ENCODE data around the gene RNF8.
"Not testable (repeated sequence)": the region's sequence is repeated elsewhere in the genome, so short reads cannot be mapped to it uniquely, and the experiment has no call there.

RNF8 gene

DNA sequence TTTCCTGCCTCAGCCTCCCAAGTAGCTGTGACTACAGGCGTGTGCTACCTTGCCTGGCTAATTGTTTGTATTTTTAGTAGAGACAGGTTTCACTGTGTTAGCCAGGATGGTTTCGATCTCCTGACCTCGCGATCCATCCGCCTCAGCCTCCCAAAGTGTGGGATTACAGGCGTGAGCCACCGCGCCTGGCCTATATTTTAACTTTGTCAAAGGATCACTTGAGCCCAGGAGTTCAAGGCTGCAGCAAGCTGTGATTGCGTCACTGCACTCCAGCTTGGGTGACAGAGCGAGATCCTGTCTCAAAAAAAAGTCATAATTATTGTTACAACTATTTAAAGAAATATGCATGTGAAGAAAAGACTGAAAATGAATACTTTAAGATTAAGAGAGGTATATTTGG is 23.4 kb upstream of the RNF8 start:
- H3K4me1 ChIP-seq (ENCODE audit: control insufficient read depth, insufficient read depth, low read length); H3K9ac ChIP-seq (ENCODE audit: low read length); H3K27ac ChIP-seq (ENCODE audit: low read depth, low read length); H3K27me3 ChIP-seq (ENCODE audit: control insufficient read depth, insufficient read depth, low read length); H3K36me3 ChIP-seq (ENCODE audit: control insufficient read depth, insufficient read depth, low read length); H3K4me3 ChIP-seq (ENCODE audit: low read length): not testable (repeated sequence)

DNA sequence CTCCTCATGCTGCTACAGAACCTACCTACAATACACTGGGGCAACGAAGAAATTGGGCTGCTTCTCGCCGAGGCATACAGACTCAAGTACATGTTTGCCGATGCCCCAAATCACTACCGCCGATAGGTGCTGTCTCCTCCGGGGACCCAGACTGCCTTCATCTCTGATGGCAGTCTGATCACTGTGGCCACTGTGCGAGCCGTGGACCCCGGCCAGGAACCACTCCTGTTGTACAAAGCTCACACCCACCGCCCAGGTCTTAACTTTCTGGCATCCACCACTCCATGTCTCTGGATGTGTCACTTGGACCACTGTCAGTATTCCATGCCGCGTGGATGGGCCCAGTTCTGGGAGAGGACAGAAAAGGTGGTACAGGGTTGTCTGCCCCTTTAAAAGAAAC is 22.7 kb upstream of the RNF8 start:
- Histone ChIP-seq H3K27me3 (ENCODE audit: control insufficient read depth, insufficient read depth, low read length) (no peaks in the 10 kb centered on the region), H3K4me3 (ENCODE audit: low read length) (no peak overlapping the region), H3K27ac (ENCODE audit: low read depth, low read length) (no peak overlapping the region), H3K36me3 (ENCODE audit: control insufficient read depth, insufficient read depth, low read length) (peaks cover 2% of the 10 kb centered on the region), H3K9ac (ENCODE audit: low read length) (no peak overlapping the region), H3K4me1 (ENCODE audit: control insufficient read depth, insufficient read depth, low read length) (no peaks in the 10 kb centered on the region)

DNA sequence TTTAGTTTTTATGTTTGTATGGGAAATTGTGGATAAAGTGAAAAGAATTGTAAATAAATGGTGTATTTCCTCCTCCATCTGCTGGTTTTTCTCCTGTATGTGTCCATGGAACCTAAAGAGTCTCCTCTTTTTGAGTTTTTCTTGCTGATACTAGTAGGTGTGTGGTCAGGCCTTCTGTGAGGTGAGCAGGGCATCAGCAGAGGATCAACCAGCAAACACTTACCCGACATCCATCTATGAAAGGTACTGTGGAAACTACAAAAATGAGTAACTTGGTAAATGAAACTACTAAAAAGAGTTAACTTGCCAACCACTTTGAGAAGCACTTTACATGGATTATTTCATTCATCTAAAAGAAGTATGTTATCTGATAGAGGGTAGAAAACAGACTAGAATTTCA is 20.9 kb upstream of the RNF8 start:
- Histone ChIP-seq H3K36me3 (ENCODE audit: control insufficient read depth, insufficient read depth, low read length) (peaks cover 2% of the 10 kb centered on the region), H3K27me3 (ENCODE audit: control insufficient read depth, insufficient read depth, low read length) (no peaks in the 10 kb centered on the region), H3K27ac (ENCODE audit: low read depth, low read length) (no peak overlapping the region), H3K9ac (ENCODE audit: low read length) (no peak overlapping the region), H3K4me1 (ENCODE audit: control insufficient read depth, insufficient read depth, low read length) (no peaks in the 10 kb centered on the region), H3K4me3 (ENCODE audit: low read length) (no peak overlapping the region)

- Histone ChIP-seq H3K27me3 (ENCODE audit: control insufficient read depth, insufficient read depth, low read length) (no peaks in the 10 kb centered on the region), H3K4me3 (ENCODE audit: low read length) (no peak overlapping the region), H3K9ac (ENCODE audit: low read length) (no peak overlapping the region), H3K27ac (ENCODE audit: low read depth, low read length) (no peak overlapping the region), H3K36me3 (ENCODE audit: control insufficient read depth, insufficient read depth, low read length) (peaks cover 2% of the 10 kb centered on the region), H3K4me1 (ENCODE audit: control insufficient read depth, insufficient read depth, low read length) (no peaks in the 10 kb centered on the region)
Measured at GRCh38 chr6:37334047-37334446, 19.7 kb upstream of the RNF8 start.

DNA sequence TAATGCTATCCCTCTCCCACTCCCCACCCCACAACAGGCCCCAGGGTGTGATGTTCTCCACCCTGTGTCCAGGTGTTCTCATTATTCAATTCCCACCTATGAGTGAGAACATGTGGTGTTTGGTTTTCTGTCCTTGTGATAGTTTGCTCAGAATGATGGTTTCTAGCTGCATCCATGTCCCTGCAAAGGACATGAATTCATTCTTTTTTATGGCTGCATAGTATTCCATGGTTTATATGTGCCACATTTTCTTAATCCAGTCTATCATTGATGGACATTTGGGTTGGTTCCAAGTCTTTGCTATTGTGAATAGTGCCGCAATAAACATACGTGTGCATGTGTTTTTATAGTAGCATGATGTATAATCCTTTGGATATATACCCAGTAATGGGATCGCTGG is 15.5 kb upstream of the RNF8 start:
- not testable (repeated sequence) for H3K27ac ChIP-seq (ENCODE audit: low read depth, low read length); H3K4me1 ChIP-seq (ENCODE audit: control insufficient read depth, insufficient read depth, low read length); H3K4me3 ChIP-seq (ENCODE audit: low read length); H3K9ac ChIP-seq (ENCODE audit: low read length); H3K36me3 ChIP-seq (ENCODE audit: control insufficient read depth, insufficient read depth, low read length); H3K27me3 ChIP-seq (ENCODE audit: control insufficient read depth, insufficient read depth, low read length)

DNA sequence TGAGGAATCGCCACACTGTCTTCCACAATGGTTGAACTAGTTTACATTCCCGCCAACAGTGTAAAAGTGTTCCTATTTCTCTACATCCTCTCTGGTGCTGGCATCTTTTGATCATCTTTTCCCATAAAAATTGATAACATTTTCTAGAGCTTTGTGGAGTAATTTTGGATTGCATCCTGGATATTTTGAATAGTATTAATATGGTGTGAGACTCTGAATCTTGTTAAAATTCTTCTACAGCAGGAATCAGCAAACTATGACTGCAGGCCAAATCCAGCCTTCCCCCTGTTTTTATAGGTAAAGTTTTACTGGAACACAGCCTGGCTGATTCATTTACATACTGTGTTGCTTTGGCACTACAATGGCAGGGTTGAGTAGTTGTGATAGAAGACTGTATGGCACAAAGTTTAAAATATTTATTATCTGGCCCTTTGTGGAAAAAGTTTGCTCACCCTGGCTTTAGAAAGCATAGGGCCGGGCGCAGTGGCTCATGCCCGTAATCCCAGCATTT is 15.0 kb upstream of the RNF8 start:
- Histone ChIP-seq H3K27me3 (ENCODE audit: control insufficient read depth, insufficient read depth, low read length) (no peaks in the 10 kb centered on the region), H3K27ac (ENCODE audit: low read depth, low read length) (no peak overlapping the region), H3K9ac (ENCODE audit: low read length) (no peak overlapping the region), H3K4me3 (ENCODE audit: low read length) (no peak overlapping the region), H3K36me3 (ENCODE audit: control insufficient read depth, insufficient read depth, low read length) (no peaks in the 10 kb centered on the region), H3K4me1 (ENCODE audit: control insufficient read depth, insufficient read depth, low read length) (no peaks in the 10 kb centered on the region)

DNA sequence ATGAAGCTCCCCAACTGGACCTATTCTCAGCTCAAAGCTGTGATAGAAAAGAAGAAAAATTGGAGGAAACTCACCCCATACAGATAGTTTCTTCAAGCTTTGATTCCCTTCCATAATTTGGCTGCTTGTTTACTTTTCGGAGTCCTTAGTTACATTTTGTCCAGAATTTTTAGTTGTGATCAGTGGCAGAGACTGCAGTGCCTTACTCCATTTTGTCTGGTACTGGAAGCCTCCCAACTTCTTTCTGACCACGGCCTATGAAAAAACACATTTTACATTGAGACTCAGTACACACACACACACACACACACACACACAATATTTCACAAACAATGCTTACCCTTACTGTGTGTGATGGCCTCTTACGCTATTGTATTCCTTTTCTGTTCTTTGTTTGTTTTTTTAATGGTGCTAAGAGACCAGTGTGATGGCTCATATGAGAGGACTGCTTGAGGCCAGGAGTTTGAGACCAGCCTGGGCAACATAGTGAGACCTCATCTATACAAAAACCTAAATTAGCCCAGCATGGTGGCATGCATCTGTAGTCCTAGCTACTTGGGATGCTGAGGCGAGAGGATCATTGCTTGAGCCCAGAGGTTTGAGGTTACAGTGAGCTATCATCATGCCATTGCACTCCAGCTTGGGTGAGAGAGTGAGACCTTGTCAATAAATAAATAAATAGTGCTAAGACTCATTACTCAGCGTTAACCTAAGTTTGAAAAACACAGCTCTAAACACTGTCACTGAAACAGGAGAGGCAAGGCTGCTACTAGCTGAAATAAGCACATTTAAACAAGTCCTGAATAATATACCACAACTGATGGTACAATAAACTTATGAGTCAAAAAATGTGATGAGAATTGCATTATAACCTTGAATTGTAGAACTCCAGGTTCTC is 13.8 kb upstream of the RNF8 start:
- no peaks in the 10 kb centered on the region for H3K27me3 ChIP-seq (ENCODE audit: control insufficient read depth, insufficient read depth, low read length)
- H3K36me3 ChIP-seq (ENCODE audit: control insufficient read depth, insufficient read depth, low read length) = no peaks in the 10 kb centered on the region
- no peaks in the 10 kb centered on the region for H3K4me1 ChIP-seq (ENCODE audit: control insufficient read depth, insufficient read depth, low read length)
- no peak overlapping the region for H3K27ac ChIP-seq (ENCODE audit: low read depth, low read length)
- no peak overlapping the region for H3K9ac ChIP-seq (ENCODE audit: low read length)
- no peak overlapping the region for H3K4me3 ChIP-seq (ENCODE audit: low read length)

- Histone ChIP-seq H3K27ac (ENCODE audit: low read depth, low read length) (no peak overlapping the region), H3K4me3 (ENCODE audit: low read length) (no peak overlapping the region), H3K9ac (ENCODE audit: low read length) (no peak overlapping the region), H3K27me3 (ENCODE audit: control insufficient read depth, insufficient read depth, low read length) (no peaks in the 10 kb centered on the region), H3K36me3 (ENCODE audit: control insufficient read depth, insufficient read depth, low read length) (no peaks in the 10 kb centered on the region), H3K4me1 (ENCODE audit: control insufficient read depth, insufficient read depth, low read length) (no peaks in the 10 kb centered on the region)
Measured at GRCh38 chr6:37340639-37340943, 13.2 kb upstream of the RNF8 start.

DNA sequence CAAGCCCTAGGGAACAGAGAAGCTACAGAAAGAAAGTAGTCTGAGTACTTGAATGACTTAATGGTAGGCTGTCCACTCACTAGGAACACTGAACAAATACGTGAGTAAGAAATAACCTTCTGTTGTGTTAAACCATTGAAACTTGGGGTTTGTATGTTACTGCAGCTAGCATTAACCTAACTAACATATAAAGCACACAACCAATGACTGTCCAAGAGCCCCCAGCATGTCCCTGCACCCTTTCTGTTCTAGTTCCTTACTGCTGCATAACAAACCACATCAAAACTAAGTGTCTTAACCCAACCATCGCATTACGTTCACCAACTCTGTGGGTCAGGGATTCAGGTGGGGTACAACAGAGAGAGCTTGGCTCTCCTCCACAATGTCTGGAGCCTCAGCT is 10.5 kb upstream of the RNF8 start:
- H3K4me1 ChIP-seq (ENCODE audit: control insufficient read depth, insufficient read depth, low read length) = no peaks in the 10 kb centered on the region
- H3K27me3 ChIP-seq (ENCODE audit: control insufficient read depth, insufficient read depth, low read length) = no peaks in the 10 kb centered on the region
- H3K36me3 ChIP-seq (ENCODE audit: control insufficient read depth, insufficient read depth, low read length) = no peaks in the 10 kb centered on the region
- H3K9ac ChIP-seq (ENCODE audit: low read length) = no peak overlapping the region
- no peak overlapping the region for H3K27ac ChIP-seq (ENCODE audit: low read depth, low read length)
- H3K4me3 ChIP-seq (ENCODE audit: low read length) = no peak overlapping the region

DNA sequence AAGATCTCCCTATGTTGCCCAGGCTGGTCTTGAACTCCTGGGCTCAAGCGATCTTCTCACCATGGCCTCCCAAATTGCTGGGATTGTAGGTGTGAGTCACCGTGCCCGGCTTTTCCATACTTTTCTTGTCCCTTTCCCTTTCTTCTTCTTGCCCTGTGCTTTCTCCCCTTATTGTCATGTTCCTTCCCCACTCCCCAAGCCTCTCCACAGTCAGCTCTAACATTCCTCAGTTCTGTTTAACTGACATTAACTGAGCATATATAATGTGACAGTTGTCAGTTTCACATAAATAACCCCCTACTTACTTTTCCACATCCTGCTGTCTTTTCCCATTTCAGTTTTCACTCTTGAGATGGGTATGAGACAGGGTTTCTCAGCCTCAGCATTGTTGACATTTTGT is 9.5 kb upstream of the RNF8 start:
- H3K36me3 ChIP-seq (ENCODE audit: control insufficient read depth, insufficient read depth, low read length) = no peaks in the 10 kb centered on the region
- no peaks in the 10 kb centered on the region for H3K4me1 ChIP-seq (ENCODE audit: control insufficient read depth, insufficient read depth, low read length)
- H3K4me3 ChIP-seq (ENCODE audit: low read length) = no peak overlapping the region
- H3K27ac ChIP-seq (ENCODE audit: low read depth, low read length) = no peak overlapping the region
- H3K9ac ChIP-seq (ENCODE audit: low read length) = no peak overlapping the region
- no peaks in the 10 kb centered on the region for H3K27me3 ChIP-seq (ENCODE audit: control insufficient read depth, insufficient read depth, low read length)

DNA sequence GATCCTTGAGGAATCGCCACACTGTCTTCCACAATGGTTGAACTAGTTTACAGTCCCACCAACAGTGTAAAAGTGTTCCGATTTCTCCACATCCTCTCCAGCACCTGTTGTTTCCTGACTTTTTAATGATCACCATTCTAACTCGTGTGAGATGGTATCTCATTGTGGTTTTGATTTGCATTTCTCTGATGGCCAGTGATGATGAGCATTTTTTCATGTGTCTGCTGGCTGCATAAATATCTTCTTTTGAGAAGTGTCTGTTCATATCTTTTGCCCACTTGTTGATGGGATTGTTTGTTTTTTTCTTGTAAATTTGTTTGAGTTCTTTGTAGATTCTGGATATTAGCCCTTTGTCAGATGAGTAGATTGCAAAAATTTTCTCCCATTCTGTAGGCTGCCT is 8.0 kb upstream of the RNF8 start:
- H3K4me1 ChIP-seq (ENCODE audit: control insufficient read depth, insufficient read depth, low read length) = not testable (repeated sequence)

DNA sequence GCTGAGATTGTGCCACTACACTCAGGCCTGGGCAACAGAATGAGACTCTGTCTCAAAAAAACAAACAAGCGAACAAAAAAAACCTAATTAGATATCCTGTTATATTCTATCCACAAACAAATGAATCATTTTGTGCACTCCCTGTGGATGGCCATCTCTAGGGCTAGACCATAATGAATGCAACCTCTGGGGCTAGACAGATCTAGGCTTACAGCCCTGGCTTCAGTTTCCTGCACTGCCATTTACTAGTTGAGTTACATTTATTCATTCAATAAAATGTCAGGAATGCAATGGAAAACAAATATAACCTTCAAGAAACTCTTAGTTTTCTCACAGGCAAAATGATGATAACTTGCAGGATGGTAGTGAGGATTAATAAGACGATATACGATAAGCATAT is 6.6 kb upstream of the RNF8 start:
- Histone ChIP-seq H3K36me3 (ENCODE audit: control insufficient read depth, insufficient read depth, low read length) (no peaks in the 10 kb centered on the region), H3K9ac (ENCODE audit: low read length) (no peak overlapping the region), H3K4me3 (ENCODE audit: low read length) (no peak overlapping the region), H3K27ac (ENCODE audit: low read depth, low read length) (no peak overlapping the region), H3K4me1 (ENCODE audit: control insufficient read depth, insufficient read depth, low read length) (no peaks in the 10 kb centered on the region), H3K27me3 (ENCODE audit: control insufficient read depth, insufficient read depth, low read length) (no peaks in the 10 kb centered on the region)

More for the DNA sequence above, 8.0 kb upstream of the RNF8 start:
- not testable (repeated sequence) for H3K4me3 ChIP-seq (ENCODE audit: low read length); H3K27ac ChIP-seq (ENCODE audit: low read depth, low read length); H3K36me3 ChIP-seq (ENCODE audit: control insufficient read depth, insufficient read depth, low read length); H3K9ac ChIP-seq (ENCODE audit: low read length); H3K27me3 ChIP-seq (ENCODE audit: control insufficient read depth, insufficient read depth, low read length)

DNA sequence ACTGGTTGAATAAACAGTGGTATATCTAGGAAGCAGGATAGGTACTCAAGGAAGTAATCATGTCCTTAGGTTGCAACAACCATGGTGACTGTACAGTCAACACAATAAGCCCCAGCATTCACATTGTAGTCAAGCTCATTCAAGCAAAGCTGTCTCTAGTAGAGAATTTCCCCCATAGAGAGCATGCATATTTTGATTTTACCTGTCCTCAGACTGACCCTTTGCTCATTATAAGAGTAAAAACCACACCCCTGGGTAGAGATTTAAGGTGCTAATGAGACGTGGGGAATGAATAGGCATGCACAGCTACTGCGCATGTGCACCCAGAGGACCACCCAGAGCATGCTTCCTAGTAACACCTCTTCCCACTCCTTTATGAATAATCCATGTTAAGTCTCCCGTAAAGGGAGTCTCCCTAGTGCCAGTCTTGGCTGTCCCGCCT is 6.1 kb upstream of the RNF8 start:
- Histone ChIP-seq H3K4me3 (ENCODE audit: low read length) (no peak overlapping the region), H3K4me1 (ENCODE audit: control insufficient read depth, insufficient read depth, low read length) (no peaks in the 10 kb centered on the region), H3K36me3 (ENCODE audit: control insufficient read depth, insufficient read depth, low read length) (no peaks in the 10 kb centered on the region), H3K9ac (ENCODE audit: low read length) (no peak overlapping the region), H3K27ac (ENCODE audit: low read depth, low read length) (no peak overlapping the region), H3K27me3 (ENCODE audit: control insufficient read depth, insufficient read depth, low read length) (no peaks in the 10 kb centered on the region)

All from rectal smooth muscle tissue (tissue), 1 donor.